H1 (cell line): ENCODE measurements around the gene UMPS. TPM values are rescaled to one million over a fixed set of nuclear protein-coding genes. Genes with fewer than 3 reads are reported as not detected.

Source experiments
- ATF3 ChIP-seq: IDR thresholded peaks from 2 replicates; pipeline ENCODE4 v1.6.1; 2011; ENCODE audit warnings: low read depth, mild to moderate bottlenecking, low read length; ENCODE audit not compliant: insufficient read depth
- CBX5 ChIP-seq: fragments of 300-800, 300-1000 bp; sonication (generic); IDR thresholded peaks from 2 replicates; pipeline ENCODE4 v1.7.1; 2016; ENCODE audit warnings: antibody characterized with exemption, low read length, low read depth
- CEBPB ChIP-seq: IDR thresholded peaks from 2 replicates; pipeline ENCODE4 v1.6.1; 2012; ENCODE audit warnings: low read depth, low read length
- CHD1 ChIP-seq: IDR thresholded peaks from 2 replicates; pipeline ENCODE4 v1.6.1; 2012; ENCODE audit warnings: low read depth, low read length, improper control_type of control experiment
- CHD2 ChIP-seq: IDR thresholded peaks from 2 replicates; pipeline ENCODE4 v1.6.1; 2012; ENCODE audit warnings: low read length, improper control_type of control experiment
- CTBP2 ChIP-seq: IDR thresholded peaks from 2 replicates; pipeline ENCODE4 v1.7.0; 2011; ENCODE audit warnings: borderline replicate concordance, mild to moderate bottlenecking, moderate library complexity, mixed read lengths, low read length; ENCODE audit not compliant: insufficient read depth, insufficient read length
- EZH2 ChIP-seq: fragments of 200-600 bp; sonication (generic); IDR thresholded peaks from 2 replicates; pipeline ENCODE4 v1.7.1; 2012; ENCODE audit warnings: low read depth, mild to moderate bottlenecking, moderate library complexity, low read length, inconsistent platforms; ENCODE audit not compliant: severe bottlenecking
- FOSL1 ChIP-seq: IDR thresholded peaks from 2 replicates; pipeline ENCODE4 v1.6.1; 2011; ENCODE audit warnings: mild to moderate bottlenecking, low read depth, low read length, moderate library complexity; ENCODE audit not compliant: insufficient read depth
- SIN3A ChIP-seq, 2 experiments: IDR thresholded peaks in 1 of 2; conservative IDR thresholded peaks in 1 of 2; 2 replicates each; pipeline ENCODE4 v1.6.1; 2011 to 2012; ENCODE audit warnings: low read length in 2 of 2, improper control_type of control experiment in 1 of 2, low read depth in 1 of 2, mild to moderate bottlenecking in 1 of 2
- polyA plus RNA-seq, 7 experiments: library from polyadenylated mRNA; depleted of rRNA in 3 of 7; stranded (reverse) in 5 of 7; unstranded in 2 of 7; fragments of >200 nt in 5 of 7; fragments of 200-250 nt in 2 of 7; gene quantifications; 1 replicate in 5 of 7; 2 replicates in 1 of 7; 4 replicates in 1 of 7; pipeline versions ENCODE4 v1.2.1 to v1.2.3, GENCODE V29; 2011 to 2013; ENCODE audit warnings: missing spikeins in 2 of 7, mixed read lengths in 2 of 7
- total RNA-seq: library from RNA; stranded (reverse); fragmentation: NEBNext Ultra II Directional; extraction: Animal tissue kit (Norgen Biotek cat#: 25700); gene quantifications from 2 replicates; pipeline ENCODE4 v1.2.1, GENCODE V29; 2021
- TF ChIP-seq, protein P1 (sequence below): fragments of 300-600 bp; sonication (generic); IDR thresholded peaks from 2 replicates; pipeline ENCODE4 v1.7.1; 2012; ENCODE audit warnings: low read length, moderate library complexity, mild to moderate bottlenecking, inconsistent platforms; ENCODE audit not compliant: insufficient replicate concordance

Gene UMPS
- total and polyA plus RNA-seq, 2 of the 8 experiments (the other 6 are each of a cell fraction or from before 2014, with no cell fraction given), result 32.8 to 59.0 TPM

- TF ChIP-seq, protein P1, sequence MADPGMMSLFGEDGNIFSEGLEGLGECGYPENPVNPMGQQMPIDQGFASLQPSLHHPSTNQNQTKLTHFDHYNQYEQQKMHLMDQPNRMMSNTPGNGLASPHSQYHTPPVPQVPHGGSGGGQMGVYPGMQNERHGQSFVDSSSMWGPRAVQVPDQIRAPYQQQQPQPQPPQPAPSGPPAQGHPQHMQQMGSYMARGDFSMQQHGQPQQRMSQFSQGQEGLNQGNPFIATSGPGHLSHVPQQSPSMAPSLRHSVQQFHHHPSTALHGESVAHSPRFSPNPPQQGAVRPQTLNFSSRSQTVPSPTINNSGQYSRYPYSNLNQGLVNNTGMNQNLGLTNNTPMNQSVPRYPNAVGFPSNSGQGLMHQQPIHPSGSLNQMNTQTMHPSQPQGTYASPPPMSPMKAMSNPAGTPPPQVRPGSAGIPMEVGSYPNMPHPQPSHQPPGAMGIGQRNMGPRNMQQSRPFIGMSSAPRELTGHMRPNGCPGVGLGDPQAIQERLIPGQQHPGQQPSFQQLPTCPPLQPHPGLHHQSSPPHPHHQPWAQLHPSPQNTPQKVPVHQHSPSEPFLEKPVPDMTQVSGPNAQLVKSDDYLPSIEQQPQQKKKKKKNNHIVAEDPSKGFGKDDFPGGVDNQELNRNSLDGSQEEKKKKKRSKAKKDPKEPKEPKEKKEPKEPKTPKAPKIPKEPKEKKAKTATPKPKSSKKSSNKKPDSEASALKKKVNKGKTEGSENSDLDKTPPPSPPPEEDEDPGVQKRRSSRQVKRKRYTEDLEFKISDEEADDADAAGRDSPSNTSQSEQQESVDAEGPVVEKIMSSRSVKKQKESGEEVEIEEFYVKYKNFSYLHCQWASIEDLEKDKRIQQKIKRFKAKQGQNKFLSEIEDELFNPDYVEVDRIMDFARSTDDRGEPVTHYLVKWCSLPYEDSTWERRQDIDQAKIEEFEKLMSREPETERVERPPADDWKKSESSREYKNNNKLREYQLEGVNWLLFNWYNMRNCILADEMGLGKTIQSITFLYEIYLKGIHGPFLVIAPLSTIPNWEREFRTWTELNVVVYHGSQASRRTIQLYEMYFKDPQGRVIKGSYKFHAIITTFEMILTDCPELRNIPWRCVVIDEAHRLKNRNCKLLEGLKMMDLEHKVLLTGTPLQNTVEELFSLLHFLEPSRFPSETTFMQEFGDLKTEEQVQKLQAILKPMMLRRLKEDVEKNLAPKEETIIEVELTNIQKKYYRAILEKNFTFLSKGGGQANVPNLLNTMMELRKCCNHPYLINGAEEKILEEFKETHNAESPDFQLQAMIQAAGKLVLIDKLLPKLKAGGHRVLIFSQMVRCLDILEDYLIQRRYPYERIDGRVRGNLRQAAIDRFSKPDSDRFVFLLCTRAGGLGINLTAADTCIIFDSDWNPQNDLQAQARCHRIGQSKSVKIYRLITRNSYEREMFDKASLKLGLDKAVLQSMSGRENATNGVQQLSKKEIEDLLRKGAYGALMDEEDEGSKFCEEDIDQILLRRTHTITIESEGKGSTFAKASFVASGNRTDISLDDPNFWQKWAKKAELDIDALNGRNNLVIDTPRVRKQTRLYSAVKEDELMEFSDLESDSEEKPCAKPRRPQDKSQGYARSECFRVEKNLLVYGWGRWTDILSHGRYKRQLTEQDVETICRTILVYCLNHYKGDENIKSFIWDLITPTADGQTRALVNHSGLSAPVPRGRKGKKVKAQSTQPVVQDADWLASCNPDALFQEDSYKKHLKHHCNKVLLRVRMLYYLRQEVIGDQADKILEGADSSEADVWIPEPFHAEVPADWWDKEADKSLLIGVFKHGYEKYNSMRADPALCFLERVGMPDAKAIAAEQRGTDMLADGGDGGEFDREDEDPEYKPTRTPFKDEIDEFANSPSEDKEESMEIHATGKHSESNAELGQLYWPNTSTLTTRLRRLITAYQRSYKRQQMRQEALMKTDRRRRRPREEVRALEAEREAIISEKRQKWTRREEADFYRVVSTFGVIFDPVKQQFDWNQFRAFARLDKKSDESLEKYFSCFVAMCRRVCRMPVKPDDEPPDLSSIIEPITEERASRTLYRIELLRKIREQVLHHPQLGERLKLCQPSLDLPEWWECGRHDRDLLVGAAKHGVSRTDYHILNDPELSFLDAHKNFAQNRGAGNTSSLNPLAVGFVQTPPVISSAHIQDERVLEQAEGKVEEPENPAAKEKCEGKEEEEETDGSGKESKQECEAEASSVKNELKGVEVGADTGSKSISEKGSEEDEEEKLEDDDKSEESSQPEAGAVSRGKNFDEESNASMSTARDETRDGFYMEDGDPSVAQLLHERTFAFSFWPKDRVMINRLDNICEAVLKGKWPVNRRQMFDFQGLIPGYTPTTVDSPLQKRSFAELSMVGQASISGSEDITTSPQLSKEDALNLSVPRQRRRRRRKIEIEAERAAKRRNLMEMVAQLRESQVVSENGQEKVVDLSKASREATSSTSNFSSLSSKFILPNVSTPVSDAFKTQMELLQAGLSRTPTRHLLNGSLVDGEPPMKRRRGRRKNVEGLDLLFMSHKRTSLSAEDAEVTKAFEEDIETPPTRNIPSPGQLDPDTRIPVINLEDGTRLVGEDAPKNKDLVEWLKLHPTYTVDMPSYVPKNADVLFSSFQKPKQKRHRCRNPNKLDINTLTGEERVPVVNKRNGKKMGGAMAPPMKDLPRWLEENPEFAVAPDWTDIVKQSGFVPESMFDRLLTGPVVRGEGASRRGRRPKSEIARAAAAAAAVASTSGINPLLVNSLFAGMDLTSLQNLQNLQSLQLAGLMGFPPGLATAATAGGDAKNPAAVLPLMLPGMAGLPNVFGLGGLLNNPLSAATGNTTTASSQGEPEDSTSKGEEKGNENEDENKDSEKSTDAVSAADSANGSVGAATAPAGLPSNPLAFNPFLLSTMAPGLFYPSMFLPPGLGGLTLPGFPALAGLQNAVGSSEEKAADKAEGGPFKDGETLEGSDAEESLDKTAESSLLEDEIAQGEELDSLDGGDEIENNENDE, result no peak
- TF ChIP-seq SIN3A (conservative IDR thresholded peaks at IDR 0.05 in 1 of 2, IDR thresholded peaks at IDR 0.05 in 1 of 2; ENCODE audit: low read depth in 1 of 2, low read length in 2 of 2) (no peak), CHD1 (no peak), EZH2 (no peak), ATF3 (no peak), CBX5 (no peak), FOSL1 (no peak), CEBPB (no peak), CTBP2 (no peak), CHD2 (no peak)
Measured at GRCh38 chr3:124784686-124785382, 54.6 kb downstream of the UMPS start (continued).
